RPMI8226 (cell line): Measurements from ENCODE around the gene APBA3.
A peak's percentile ranks its signal among the peaks of the same experiment; 100 is the strongest.

Experiments
- DNase-seq: peaks from one replicate; pipeline ENCODE4 v3.0.0-alpha.2; 2015

The APBA3 gene

DNA sequence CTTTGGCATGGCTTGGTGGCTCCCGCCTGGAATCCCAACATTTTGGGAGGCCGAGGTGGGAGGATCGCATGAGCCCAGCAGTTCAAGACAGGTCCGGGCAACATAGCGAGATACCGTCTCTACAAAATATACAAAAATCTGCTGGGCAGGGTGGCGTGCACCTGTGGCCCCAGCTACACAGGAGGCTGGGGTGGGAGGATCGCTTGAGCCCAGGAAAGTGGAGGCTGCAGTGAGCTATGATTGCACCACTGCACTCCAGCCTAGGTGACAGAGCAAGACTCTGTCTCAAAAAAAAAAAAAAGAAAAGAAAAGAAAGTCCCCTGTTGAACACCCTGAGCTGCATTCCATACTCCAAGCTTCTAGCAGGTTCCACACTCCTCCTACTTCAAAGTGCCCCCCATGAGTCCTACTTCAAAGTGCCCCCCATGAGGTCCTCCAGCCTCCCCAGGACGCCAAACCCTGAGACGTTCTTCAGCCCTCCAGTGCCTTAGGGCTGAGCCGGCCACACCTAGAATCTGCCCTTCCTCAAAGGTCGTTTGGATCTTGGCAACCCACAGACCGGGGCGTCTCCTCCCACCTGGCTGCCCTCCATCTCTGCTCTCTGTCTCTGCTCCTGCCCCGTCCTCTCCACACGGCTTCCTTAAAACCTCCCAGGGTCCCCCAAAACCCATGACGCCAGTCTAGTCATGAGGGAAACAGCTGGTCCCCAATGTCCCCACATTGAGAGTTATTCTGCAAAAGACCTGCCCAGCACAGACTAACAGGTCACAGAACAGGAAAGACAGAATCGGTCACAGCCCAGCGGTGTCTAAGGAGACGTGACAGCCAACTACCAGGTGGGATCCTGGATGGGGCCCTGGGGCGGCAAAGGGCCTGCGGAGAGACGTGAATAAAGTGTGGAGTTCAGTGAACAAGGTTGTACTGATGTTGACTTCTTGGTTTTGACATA, 48.6 kb downstream of the APBA3 start:
- peak; percentile 67 for DNase-seq

- peak; percentile 83 for DNase-seq
Observed at GRCh38 chr19:3710265-3710812, 51.2 kb downstream of the APBA3 start.

DNA sequence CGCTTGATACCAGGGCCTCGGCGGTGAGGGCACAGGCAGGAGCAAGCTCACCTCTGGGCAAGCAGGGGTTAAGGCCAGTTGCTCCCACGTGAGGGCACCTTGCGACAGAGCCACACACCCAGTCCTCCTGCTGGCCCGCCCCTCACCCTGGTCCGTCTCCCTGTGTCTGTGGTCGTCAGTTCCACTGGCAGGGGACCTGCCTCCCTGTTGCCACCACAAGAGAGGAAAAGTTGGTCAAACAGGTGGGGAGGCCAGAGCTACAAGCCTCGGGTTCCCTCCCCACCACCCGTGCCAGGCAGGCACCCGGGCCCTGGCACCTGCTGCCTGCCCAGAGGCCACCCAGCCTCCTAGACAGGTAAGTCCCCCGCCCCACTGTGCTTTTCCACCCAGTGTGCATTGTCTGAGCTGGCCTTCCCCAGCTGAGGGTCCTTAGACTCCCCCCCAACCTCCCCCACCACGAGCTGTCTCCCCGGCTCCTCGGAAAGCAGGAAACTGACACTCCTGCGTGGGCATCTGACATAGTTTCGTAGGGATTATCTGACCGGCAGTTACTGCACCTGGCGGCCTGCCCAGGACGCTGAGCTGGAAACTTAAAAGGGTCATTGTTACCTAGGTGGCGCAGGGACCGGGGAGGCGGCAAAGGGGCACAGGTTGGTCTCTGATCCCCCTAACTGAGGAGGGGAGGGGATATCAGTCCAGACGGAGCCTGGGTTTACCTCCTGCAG, 53.1 kb downstream of the APBA3 start, which contains the start of gene TJP3:
Gene TJP3 (plus strand): TSS at position 178 of the 725 bp plus-strand sequence. CDS start 20,049 bp downstream, outside the sequence.
- DNase-seq: peak; percentile 86

DNA sequence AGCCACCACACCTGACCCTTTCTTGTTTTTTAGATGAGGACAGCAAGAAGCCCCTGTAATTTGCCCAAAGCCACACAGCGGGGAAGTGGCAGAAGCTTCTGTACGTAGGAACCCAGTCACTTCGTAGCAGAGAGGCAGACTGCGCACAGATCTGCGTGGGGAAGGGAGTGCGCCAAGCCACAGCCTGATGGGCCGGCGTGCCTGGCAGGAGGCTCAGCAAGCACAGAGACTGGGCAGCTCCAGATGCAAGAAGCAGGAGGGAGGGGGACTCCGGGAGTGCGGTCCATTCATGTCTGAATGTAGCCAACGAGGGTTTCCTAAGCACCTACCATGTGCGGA, 53.7 kb downstream of the APBA3 start:
- no peak for DNase-seq

GRCh38 chr19:3701200-3701599, 60.3 kb downstream of the APBA3 start:
- no peak for DNase-seq
